ENCODE measurements around the gene SLC26A1.

DNA sequence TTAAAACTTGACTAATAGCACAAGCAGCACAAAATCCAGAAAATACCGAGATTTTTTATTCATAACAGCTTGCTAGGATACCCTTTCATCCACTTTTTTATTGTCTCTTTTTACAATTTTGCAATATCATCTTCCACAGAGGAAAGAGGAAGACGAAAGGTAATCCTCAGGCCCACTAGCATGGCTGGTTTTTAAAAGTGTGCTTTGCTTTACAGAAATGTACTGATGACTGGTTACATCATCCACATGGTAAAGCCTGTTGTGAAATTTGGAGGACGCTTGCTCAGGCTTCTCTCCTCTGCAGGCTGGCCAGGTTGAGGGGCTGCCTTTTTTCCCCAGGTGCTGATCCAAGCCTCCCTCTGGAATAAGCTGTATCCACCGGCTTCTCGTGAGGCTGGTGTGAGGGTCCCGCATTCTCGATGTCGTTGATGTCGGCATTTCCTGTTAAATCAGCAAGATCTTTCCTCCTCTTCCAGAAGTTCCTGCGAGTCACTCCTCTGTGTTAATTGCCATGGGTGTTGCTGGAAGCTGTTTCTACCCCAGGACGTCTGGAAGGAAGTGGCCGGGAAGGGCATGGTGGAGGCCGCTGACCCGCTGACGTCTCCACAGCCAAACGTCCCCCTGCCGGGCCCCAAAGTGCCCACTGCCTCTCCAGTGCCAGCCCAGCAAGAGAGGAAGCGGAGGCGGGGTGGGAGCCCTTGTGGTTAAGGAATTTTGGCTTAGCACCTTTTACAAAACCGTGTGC is 14.1 kb downstream of the SLC26A1 start:
- TF ChIP-seq EZH2phosphoT487 (IDR thresholded peaks at IDR 0.05), result no peak
- TF ChIP-seq EZH2 (IDR thresholded peaks at IDR 0.05), result no peak
- TF ChIP-seq CTCF (IDR thresholded peaks at IDR 0.05), result no peak
